CD8-positive, alpha-beta memory T cell (primary cell): ENCODE data around the gene ADRA2B. TPM values are rescaled to one million over a fixed set of nuclear protein-coding genes. Genes with fewer than 3 reads are reported as not detected.

Source experiments
- CTCF ChIA-PET: fragments of 350-600 bp; sonication (Branson Sonifier 250); formaldehyde crosslinking; loops from one replicate; lab custom pipeline; 2021; ENCODE audit warnings: antibody characterized with exemption; lab: Charles Lee
- POLR2A ChIA-PET: fragments of 350-600 bp; sonication (Branson Sonifier 250); formaldehyde crosslinking; loops from one replicate; lab custom pipeline; 2021; ENCODE audit warnings: antibody characterized with exemption; lab: Charles Lee
- DNase-seq, 5 donors: peaks; one replicate each; pipeline versions ENCODE4 v3.0.0 to v3.0.0-alpha.2; 2020 to 2022; ENCODE audit warnings: mixed read lengths in 1 of 5
- H3K27ac ChIP-seq: one replicate; pipeline ENCODE4 v1.7.0; 2013; ENCODE audit warnings: low read depth, mild to moderate bottlenecking, low read length, moderate library complexity
- H3K27me3 ChIP-seq: 2 replicates; pipeline ENCODE4 v1.7.0; 2013; ENCODE audit warnings: low read length, mild to moderate bottlenecking; ENCODE audit not compliant: insufficient read depth, poor library complexity, severe bottlenecking
- H3K36me3 ChIP-seq: 2 replicates; pipeline ENCODE4 v1.7.0; 2013; ENCODE audit warnings: mild to moderate bottlenecking, low read length, moderate library complexity; ENCODE audit not compliant: insufficient read depth
- H3K4me1 ChIP-seq: 2 replicates; pipeline ENCODE4 v1.7.0; 2013; ENCODE audit warnings: mild to moderate bottlenecking, low read length, moderate library complexity; ENCODE audit not compliant: insufficient read depth
- H3K4me3 ChIP-seq: 2 replicates; pipeline ENCODE4 v1.7.0; 2013; ENCODE audit warnings: mild to moderate bottlenecking, low read length
- H3K9me3 ChIP-seq: 2 replicates; pipeline ENCODE4 v1.7.0; 2013; ENCODE audit warnings: mild to moderate bottlenecking, low read length
- H3K27ac Mint-ChIP-seq, 8 donors: one replicate each; pipeline ENCODE4 v1.8.0; 2020 to 2021; ENCODE audit warnings: mixed read lengths in 8 of 8, mild to moderate bottlenecking in 6 of 8, inconsistent platforms in 3 of 8, moderate library complexity in 3 of 8
- H3K27me3 Mint-ChIP-seq, 2 donors: one replicate each; pipeline ENCODE4 v1.8.0; 2020 to 2021; ENCODE audit warnings: mixed read lengths in 2 of 2, mild to moderate bottlenecking in 1 of 2, moderate library complexity in 1 of 2
- H3K36me3 Mint-ChIP-seq, 3 donors: one replicate each; pipeline ENCODE4 v1.8.0; 2020 to 2021; ENCODE audit warnings: mixed read lengths in 3 of 3, inconsistent platforms in 1 of 3, mild to moderate bottlenecking in 1 of 3
- H3K4me1 Mint-ChIP-seq, 3 donors: one replicate each; pipeline ENCODE4 v1.8.0; 2020 to 2021; ENCODE audit warnings: mixed read lengths in 3 of 3, inconsistent platforms in 1 of 3, mild to moderate bottlenecking in 1 of 3
- H3K4me3 Mint-ChIP-seq, 7 donors: one replicate each; pipeline ENCODE4 v1.8.0; 2020 to 2021; ENCODE audit warnings: mixed read lengths in 7 of 7, mild to moderate bottlenecking in 6 of 7, moderate library complexity in 4 of 7, inconsistent platforms in 2 of 7
- H3K9me3 Mint-ChIP-seq, 5 donors: one replicate each; pipeline ENCODE4 v1.8.0; 2020 to 2022; ENCODE audit warnings: mixed read lengths in 5 of 5, mild to moderate bottlenecking in 3 of 5, moderate library complexity in 2 of 5, inconsistent platforms in 1 of 5
- polyA plus RNA-seq: library from polyadenylated mRNA; unstranded; fragments of 300-500 nt; fragmentation: Illumina TruSeq; gene quantifications from one replicate; pipeline ENCODE4 v1.2.3, GENCODE V29; 2021
- total RNA-seq, 2 experiments: library from RNA; stranded (reverse); gene quantifications; one replicate each; pipeline ENCODE4 v1.2.3, GENCODE V29; 2021

ADRA2B gene
- total and polyA plus RNA-seq, 3 experiments from 2014 or later, result 0.07 to 0.24 TPM; not detected in 1

DNA sequence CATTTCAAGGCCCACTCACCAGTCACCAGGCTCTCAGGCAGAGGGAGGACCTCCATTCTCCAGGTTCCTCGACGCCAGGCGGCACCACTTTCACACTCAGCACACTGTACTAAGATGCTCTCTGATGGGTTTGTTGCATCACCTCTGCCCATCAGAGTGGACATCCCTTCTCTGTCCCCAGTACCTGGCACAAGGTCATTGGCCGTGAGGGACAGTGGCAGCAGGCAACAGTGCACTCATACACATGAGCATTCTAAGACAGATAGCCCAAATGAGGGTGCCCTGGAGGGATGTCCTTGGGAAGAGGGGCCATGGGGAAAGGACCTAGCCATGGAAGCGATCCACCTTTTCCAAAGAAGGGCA lies 3.0 kb upstream of the ADRA2B start:
- H3K27me3 ChIP-seq, result no peaks in the 10 kb centered on the region
- peaks cover 9 to 35% (median 11%) of the 10 kb centered on the region in 3 donors for H3K4me1 Mint-ChIP-seq

DNA sequence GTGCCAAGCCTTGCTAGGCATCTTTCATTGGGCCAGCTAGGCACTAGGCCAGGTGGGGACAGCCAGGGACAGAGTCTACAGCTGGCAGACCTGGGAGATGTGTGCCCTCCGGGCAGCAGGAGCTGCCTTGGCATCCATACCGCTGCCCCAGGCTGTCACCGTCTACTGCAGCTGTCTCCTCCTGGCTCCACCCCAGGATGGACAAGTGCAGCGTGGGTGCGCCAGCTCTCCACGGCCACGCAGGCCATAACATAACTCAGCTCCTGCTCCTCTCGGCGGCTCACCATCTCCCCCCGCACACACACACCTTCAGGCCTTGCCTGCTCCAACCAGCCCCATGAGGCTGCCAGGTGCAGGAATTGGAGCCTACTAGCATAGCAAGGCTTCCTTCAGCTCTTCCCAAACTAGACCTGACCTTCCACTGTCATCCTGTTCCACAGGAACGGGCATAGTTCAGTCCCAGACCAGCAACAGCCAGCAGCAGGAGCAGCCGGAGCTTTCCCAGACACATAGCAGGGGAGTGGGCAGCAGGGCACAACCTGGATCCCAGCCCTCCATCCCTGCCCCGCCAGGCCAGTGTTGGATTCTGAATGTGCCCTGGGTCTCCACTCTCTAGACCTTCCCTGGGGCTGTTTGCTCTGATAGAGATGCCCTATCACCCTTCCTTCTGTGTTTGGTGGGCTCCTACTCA lies 2.5 kb upstream of the ADRA2B start:
- Histone ChIP-seq H3K27me3 (no peaks in the 10 kb centered on the region), H3K9me3 (no peaks in the 10 kb centered on the region), H3K4me1 (peaks cover 7% of the 10 kb centered on the region), H3K36me3 (no peaks in the 10 kb centered on the region), H3K4me3 (no peak overlapping the region), H3K27ac (no peak overlapping the region)
- Mint-ChIP-seq H3K36me3 (peaks cover 0 to 5% (median 2%) of the 10 kb centered on the region in 3 donors), H3K9me3 (peaks cover 0 to 2% (median 0%) of the 10 kb centered on the region in 5 donors), H3K27ac (peak overlapping the region in 3 of 8 donors; percentile 30 to 75 (median 39)), H3K4me3 (peak overlapping the region in 6 of 7 donors; percentile 1 to 83 (median 63)), H3K4me1 (peaks cover 9 to 35% (median 11%) of the 10 kb centered on the region in 3 donors), H3K27me3 (peaks cover 17 to 19% of the 10 kb centered on the region in 2 donors)
- POLR2A ChIA-PET, result interaction anchor here (0.6 to 2.1 kb wide), 2 partner anchors 19 to 24 kb away, joined by 4 to 5 read pairs; partner anchors contain the start of gene ASTL
- peak in 2 of 5 donors; percentile 9 to 45 for DNase-seq
- CTCF ChIA-PET, result interaction anchor here (1.0 to 3.6 kb wide), 6 partner anchors 11 to 126 kb away, joined by 3 to 29 read pairs (median 16); partner anchors contain the start of genes ANKRD36C and ASTL

More for the DNA sequence above, 3.0 kb upstream of the ADRA2B start:
- H3K27ac ChIP-seq, result no peak overlapping the region
- peak in 1 of 5 donors; percentile 45 for DNase-seq
- Mint-ChIP-seq H3K4me3 (peak overlapping the region in 2 of 7 donors; percentile 45 to 83), H3K36me3 (peaks cover 0 to 10% (median 2%) of the 10 kb centered on the region in 3 donors), H3K27ac (peak overlapping the region in 2 of 8 donors; percentile 39 to 75), H3K27me3 (peaks cover 17 to 19% of the 10 kb centered on the region in 2 donors), H3K9me3 (peaks cover 0 to 2% (median 0%) of the 10 kb centered on the region in 5 donors)
- no peaks in the 10 kb centered on the region for H3K9me3 ChIP-seq
- H3K4me1 ChIP-seq, result peaks cover 7% of the 10 kb centered on the region
- ChIA-PET POLR2A (no interaction called here), CTCF (interaction anchor here (1.5 to 3.6 kb wide), 3 partner anchors 19 to 55 kb away, joined by 3 to 29 read pairs (median 29); partner anchors contain the start of gene ASTL)
- H3K4me3 ChIP-seq, result no peak overlapping the region
- H3K36me3 ChIP-seq, result no peaks in the 10 kb centered on the region

DNA sequence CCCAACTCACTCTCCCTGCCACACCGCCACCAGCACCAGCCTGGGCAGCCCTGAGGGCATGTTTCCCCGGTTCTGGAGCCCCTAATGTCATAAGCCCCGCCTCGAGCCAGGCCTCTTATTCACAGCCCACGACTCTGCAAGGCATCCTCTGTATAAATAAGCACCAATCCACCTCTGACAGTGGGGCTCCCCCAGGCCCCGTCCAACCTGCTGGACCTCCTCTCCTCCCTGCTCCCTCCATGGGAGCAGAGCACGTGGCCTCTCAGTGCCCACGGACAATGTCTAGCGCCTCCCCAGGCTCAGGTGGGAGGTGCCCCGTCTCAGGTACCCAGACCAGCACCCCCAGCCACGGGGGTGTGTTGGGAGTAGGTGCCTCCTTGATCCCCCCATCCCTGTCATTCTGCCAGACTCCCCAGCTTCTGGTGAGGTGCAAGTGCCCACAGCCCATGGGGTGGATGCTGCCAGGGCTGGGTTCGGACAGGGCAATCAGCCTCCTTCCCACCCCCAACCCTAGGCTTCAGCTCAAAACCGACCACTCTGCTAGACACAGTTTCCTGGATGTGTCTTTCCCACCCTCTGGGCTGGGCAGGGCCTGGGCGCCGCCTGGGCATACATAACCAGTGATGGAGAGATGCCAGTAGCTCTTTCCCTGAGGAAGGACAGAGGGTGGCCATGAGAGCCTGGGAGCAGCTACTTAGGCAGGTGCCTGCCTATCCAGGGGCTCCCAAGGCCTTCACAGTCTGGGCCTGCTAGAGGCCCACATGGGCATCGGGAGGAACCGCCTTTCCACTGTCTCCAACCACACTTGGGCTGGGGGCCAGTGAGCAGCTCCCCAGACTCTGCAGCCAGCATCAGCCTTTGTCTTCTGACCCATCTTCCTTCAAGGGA lies 1.6 kb upstream of the ADRA2B start:
- H3K36me3 Mint-ChIP-seq, result no peaks in the 10 kb centered on the region
- no peak overlapping the region for H3K4me3 ChIP-seq
- H3K27me3 ChIP-seq, result no peaks in the 10 kb centered on the region
- H3K4me1 ChIP-seq, result peaks cover 7% of the 10 kb centered on the region
- H3K27me3 Mint-ChIP-seq, result peaks cover 19% of the 10 kb centered on the region in 2 donors
- peaks cover 0 to 2% (median 0%) of the 10 kb centered on the region in 5 donors for H3K9me3 Mint-ChIP-seq
- no peaks in the 10 kb centered on the region for H3K36me3 ChIP-seq
- no peaks in the 10 kb centered on the region for H3K9me3 ChIP-seq
- no peak overlapping the region for H3K27ac ChIP-seq
- ChIA-PET POLR2A (interaction anchor here (0.6 to 2.1 kb wide), 3 partner anchors 20 to 30 kb away, joined by 3 to 5 read pairs (median 4); partner anchors contain the start of gene ASTL), CTCF (interaction anchor here (1.0 to 3.6 kb wide), 14 partner anchors 10 to 126 kb away, joined by 3 to 29 read pairs (median 7); partner anchors contain the start of genes ANKRD36C and ASTL)
- H3K27ac Mint-ChIP-seq, result peak overlapping the region in 4 of 8 donors; percentile 27 to 77 (median 32)
- peak in 2 of 5 donors; percentile 17 to 50 for DNase-seq
- peaks cover 9 to 35% (median 11%) of the 10 kb centered on the region in 3 donors for H3K4me1 Mint-ChIP-seq
- H3K4me3 Mint-ChIP-seq, result peak overlapping the region; percentile 47 to 85 (median 75)

DNA sequence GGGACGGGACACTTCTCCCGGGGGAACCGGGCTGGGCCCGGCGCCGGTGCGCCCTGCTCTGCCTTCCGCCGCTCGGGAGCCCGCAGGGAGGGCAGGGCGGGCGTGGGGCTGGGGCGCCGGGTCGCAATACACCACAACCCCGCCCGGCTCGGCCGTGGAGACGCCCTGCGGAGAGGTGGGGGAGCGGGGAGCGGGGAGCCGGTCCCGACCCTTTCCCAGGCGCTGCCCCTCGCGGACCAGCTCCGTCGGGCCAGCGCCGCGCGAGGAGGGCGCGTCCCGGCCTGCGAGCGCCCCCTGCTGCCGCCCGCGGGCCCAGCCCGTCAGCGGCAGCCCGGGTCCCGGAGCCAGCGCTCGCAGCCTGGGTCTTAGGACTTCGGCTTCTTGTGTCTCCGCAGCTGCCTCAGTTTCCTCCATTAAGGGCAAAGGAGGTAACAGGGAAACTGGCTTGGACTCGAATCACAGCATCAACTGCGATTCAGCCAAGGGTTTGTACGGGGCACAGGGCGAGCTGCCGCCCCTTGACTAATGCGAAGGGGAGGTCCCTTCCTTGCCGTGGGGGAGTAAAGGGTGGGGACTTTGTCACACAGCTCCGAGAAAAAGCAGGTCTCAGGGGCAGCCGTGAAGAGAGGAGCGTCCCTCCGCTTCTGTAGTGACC lies 635 bp upstream of the ADRA2B start:
- peak; percentile 48 to 72 (median 63) for DNase-seq
- no peaks in the 10 kb centered on the region for H3K36me3 ChIP-seq
- peaks cover 7% of the 10 kb centered on the region for H3K4me1 ChIP-seq
- H3K36me3 Mint-ChIP-seq, result no peaks in the 10 kb centered on the region
- H3K27me3 Mint-ChIP-seq, result peaks cover 19% of the 10 kb centered on the region in 2 donors
- CTCF ChIA-PET, result interaction anchor here (0.6 to 3.6 kb wide), 19 partner anchors 9 to 191 kb away, joined by 3 to 29 read pairs (median 6); partner anchors contain the start of genes ANKRD36C and ASTL
- POLR2A ChIA-PET, result interaction anchor here (1.0 to 2.1 kb wide), 6 partner anchors 16 to 148 kb away, joined by 3 to 5 read pairs (median 3); partner anchors contain the start of gene STARD7
- peaks cover 0 to 2% (median 0%) of the 10 kb centered on the region in 5 donors for H3K9me3 Mint-ChIP-seq
- peak overlapping the region in 3 of 8 donors; percentile 27 to 47 (median 29) for H3K27ac Mint-ChIP-seq
- no peak overlapping the region for H3K27ac ChIP-seq
- H3K4me3 Mint-ChIP-seq, result peak overlapping the region; percentile 47 to 87 (median 75)
- H3K27me3 ChIP-seq, result no peaks in the 10 kb centered on the region
- H3K4me3 ChIP-seq, result peak overlapping the region; percentile 29
- peaks cover 9 to 35% (median 11%) of the 10 kb centered on the region in 3 donors for H3K4me1 Mint-ChIP-seq
- H3K9me3 ChIP-seq, result no peaks in the 10 kb centered on the region

DNA sequence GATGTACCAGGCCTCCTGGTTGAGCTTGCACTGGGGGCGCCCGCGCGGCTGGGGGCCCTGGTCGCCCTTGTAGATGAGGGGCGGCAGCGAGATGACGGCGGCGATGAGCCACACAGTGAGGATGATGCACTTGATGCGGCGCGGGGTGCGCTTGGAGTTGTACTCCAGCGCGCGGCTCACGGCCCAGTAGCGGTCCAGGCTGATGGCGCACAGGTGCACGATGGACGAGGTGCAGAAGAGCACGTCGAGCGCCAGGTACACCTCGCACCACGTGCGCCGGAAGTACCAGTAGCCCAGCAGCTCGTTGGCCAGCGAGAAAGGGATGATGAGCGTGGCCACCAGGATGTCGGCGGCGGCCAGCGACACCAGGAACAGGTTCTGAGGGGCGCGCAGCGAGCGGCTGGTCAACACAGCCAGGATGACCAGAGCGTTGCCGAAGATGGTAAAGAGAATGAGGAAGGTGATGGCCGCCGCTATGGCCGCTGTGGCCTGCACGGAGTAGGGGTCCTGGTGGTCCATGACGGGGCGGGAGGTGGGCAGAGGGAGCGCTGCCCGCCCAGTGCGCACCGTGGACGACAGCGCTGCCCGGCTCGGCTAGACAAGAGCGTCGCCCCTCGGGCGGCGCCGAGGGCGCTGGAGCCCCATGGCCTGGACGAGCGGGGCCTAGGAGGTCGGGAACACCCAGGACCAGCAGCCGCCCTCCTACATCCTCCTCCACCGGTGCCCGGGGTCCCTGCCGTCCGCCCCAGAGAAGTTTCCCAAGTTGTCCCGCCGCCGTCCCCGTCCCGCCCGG lies 544 bp downstream of the ADRA2B start:
- Histone ChIP-seq H3K36me3 (no peaks in the 10 kb centered on the region), H3K4me1 (peaks cover 7% of the 10 kb centered on the region), H3K9me3 (no peaks in the 10 kb centered on the region), H3K27ac (no peak overlapping the region), H3K4me3 (peak overlapping the region; percentile 29), H3K27me3 (no peaks in the 10 kb centered on the region)
- Mint-ChIP-seq H3K9me3 (peaks cover 0 to 2% (median 0%) of the 10 kb centered on the region in 5 donors), H3K36me3 (no peaks in the 10 kb centered on the region), H3K4me3 (peak overlapping the region; percentile 70 to 89 (median 78)), H3K27me3 (peaks cover 12 to 15% of the 10 kb centered on the region in 2 donors), H3K4me1 (peaks cover 9 to 27% (median 11%) of the 10 kb centered on the region in 3 donors), H3K27ac (peak overlapping the region in 3 of 8 donors; percentile 54 to 75 (median 68))
- CTCF ChIA-PET, result interaction anchor here (0.8 to 3.6 kb wide), 13 partner anchors 17 to 123 kb away, joined by 3 to 29 read pairs (median 7); partner anchors contain the start of genes ANKRD36C and ASTL
- POLR2A ChIA-PET, result interaction anchor here (0.5 to 1.2 kb wide), 4 partner anchors 58 to 149 kb away, joined by 3 to 15 read pairs (median 4); no protein-coding TSS in a partner anchor
- DNase-seq, result peak in 2 of 5 donors; percentile 27 to 47

DNA sequence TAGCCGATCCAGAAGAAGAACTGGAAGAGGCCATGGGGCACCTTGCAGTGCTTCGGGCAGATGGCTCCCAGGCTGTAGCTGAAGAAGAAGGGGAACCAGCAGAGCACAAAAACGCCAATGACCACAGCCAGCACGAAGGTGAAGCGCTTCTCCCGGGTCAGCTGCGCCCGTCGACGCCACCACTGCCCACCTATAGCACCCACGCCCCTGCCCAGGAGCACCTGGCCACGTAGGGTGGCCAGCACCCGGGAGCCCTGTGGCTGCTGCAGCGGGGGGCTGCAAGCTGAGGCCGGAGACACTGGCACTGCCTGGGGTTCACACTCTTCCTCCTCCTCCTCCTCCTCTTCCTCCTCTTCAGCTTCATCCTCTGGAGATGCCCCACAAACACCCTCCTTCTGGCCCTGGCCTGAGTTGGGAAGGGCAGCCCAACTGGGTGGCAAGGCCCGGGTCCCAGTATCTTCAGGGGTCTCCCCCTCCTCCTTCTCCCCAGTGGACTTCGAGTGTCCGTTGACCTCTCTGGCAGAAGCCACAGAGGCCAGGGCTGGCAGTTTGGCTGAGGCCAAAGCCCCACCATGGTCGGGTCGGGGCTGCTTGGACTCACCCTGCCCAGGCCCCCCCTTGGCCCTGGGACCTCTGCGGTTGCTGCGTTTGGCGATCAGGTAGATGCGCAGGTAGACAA lies 1.3 kb downstream of the ADRA2B start:
- Mint-ChIP-seq H3K27me3 (peaks cover 8 to 9% of the 10 kb centered on the region in 2 donors), H3K4me1 (peaks cover 9 to 19% (median 11%) of the 10 kb centered on the region in 3 donors), H3K36me3 (no peaks in the 10 kb centered on the region), H3K27ac (peak overlapping the region in 1 of 8 donors; percentile 38), H3K9me3 (peaks cover 0 to 2% (median 0%) of the 10 kb centered on the region in 5 donors), H3K4me3 (peak overlapping the region; percentile 70 to 89 (median 78))
- DNase-seq, result no peak
- Histone ChIP-seq H3K4me1 (peaks cover 7% of the 10 kb centered on the region), H3K9me3 (no peaks in the 10 kb centered on the region), H3K27ac (no peak overlapping the region), H3K27me3 (no peaks in the 10 kb centered on the region), H3K4me3 (no peak overlapping the region), H3K36me3 (no peaks in the 10 kb centered on the region)
- POLR2A ChIA-PET, result interaction anchor here (0.5 kb wide), 1 partner anchor 92 kb away, joined by 15 read pairs; no protein-coding TSS in a partner anchor
- CTCF ChIA-PET, result interaction anchor here (2.2 to 2.4 kb wide), 2 partner anchors 28 to 59 kb away, joined by 7 to 16 read pairs; no protein-coding TSS in a partner anchor
